NCI-H446 (cell line): ENCODE results near the gene IRF2BPL.

Source experiments
- DNase-seq, 2 experiments: peaks; one replicate each; lab custom pipeline; 2025; lab: John Stamatoyannopoulos, UW

IRF2BPL gene

GRCh38 chr14:76985540-76986230 is 42.8 kb downstream of the IRF2BPL start:
- DNase-seq = no peak

DNA sequence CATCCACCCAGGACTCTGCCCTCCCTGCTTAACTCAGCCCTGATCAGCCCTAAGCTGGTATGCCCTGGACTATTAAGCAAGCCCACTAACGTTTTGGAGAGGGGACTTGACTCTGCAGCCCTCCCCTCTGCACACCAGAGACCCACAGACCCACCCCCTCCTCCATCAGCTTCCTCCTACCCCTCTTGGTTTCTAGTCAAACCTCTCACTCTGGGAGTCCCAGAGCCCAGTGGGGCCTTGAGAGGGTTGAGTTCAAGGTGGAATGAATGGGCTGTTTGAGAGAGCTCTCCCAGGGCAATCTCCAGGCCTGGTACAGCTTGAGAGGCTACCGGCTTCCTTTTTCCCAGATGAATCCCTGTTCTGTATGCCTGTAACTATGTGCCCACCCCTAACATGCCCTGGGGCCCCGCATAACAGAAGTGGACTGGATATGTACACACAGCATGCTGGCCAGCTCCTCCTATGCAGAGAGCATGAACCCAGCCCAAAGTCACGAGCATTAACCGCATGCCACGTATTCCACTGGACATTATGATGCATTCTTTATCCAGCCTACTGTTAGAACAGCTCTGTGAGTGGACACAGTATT is 43.6 kb downstream of the IRF2BPL start:
- no peak for DNase-seq

DNA sequence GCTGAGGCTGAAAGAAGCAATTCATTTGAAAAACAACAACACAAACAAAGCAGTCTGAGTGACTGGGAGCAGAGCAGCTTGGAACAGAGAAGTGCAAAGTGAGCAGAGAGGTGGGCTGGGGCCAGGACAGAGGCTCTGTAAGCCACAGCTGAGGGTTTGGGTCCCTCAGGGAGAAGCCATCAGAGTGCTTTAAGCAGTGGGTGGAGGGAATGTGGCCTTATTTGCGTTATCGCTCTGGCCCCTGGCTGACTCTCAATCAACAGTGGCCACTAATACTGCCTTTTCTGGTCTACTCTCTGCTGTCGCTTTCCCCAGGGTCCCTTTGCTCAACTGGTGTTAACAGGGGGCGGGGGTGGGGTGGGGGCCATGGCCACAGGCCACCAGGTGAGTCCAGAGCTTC is 44.2 kb downstream of the IRF2BPL start:
- no peak for DNase-seq

DNA sequence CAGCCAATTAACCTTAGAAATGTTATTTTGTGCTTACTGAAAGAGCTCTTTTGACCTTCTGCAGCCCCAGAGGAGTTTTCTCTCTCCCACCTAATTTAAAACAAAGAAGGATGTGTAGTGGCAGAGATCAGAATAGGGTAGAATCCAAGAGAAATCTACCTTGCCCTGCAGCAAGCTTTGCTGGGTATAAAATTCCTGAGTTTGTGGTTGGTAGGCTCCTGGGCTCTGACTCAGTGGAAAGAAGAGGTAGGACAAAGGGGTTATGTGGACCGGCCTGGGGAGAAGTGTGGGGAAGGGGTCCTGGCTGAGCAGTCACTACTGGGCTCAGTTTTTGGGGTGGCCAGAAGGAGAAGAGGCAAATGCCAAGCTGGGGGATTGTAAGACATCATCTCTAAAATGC is 46.8 kb downstream of the IRF2BPL start:
- no peak for DNase-seq

- no peak for DNase-seq
Observed at GRCh38 chr14:76977793-76978720, 50.5 kb downstream of the IRF2BPL start.

DNA sequence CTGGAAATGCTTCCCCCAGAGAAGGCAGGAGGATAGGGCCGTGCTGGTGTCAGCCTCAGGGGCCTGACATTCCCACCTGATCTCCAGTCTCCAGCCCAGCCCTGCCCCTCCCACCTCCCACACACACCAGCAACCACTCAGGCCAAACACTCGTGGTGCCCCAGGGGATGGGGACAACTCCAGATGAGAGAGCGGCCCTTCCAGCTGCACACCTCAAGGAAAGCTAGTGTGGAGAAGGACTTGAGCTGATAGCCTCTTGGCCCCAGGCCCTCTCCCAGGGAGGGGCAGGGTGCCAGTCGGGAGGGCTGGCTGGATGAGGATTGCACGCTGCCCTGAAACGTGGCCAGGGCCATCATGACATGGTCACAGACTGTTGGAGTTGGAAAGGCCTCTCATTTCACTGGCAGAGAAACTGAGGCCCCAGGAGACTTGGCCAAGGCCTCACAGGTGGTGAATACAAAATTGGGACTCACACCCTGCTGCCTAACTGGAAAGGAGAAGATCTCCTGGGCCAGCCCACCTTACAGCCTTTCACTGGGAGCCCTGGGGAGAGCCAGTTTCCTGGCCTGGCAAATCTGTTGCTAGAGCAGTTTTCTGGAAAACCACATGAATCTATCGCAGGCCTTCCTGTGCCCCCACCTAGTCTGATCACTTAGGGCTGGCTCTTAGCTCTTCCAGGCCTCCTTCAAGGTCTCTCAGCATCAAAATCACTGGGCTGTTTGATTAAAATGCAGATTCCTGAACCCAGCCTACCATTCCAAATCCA is 52.1 kb downstream of the IRF2BPL start:
- DNase-seq = peak in 1 of 2 experiments; percentile 11

GRCh38 chr14:76975812-76976211 is 52.7 kb downstream of the IRF2BPL start:
- no peak for DNase-seq

- DNase-seq = no peak
Observed at GRCh38 chr14:76975051-76975450, 53.5 kb downstream of the IRF2BPL start.
